ENCODE measurements around the gene PLXNA1. TPM values are rescaled to one million over a fixed set of nuclear protein-coding genes. Genes with fewer than 3 reads are reported as not detected.

Gene PLXNA1
- total RNA-seq, 4 donors from 2014 or later, result 6.7 to 38.2 (median 16.9) TPM

- Histone ChIP-seq H3K27me3 (no peaks in the 10 kb centered on the region), H3K4me1 (no peaks in the 10 kb centered on the region), H3K36me3 (no peaks in the 10 kb centered on the region), H3K27ac (no peak overlapping the region), H3K9me3 (no peaks in the 10 kb centered on the region), H3K4me3 (no peak overlapping the region)
- intact Hi-C loops (cut with DNase I; ENCODE audit: low total_unique reads), result no loop called here
- peak in 1 of 2 donors; percentile 55 for DNase-seq
- TF ChIP-seq CTCF (IDR thresholded peaks at IDR 0.05), result no peak
- TF ChIP-seq POLR2A (IDR thresholded peaks at IDR 0.05), result no peak
These were observed 28.5 kb downstream of the PLXNA1 start for GRCh38 chr3:127011270-127011992.

- DNase-seq, result no peak
- no peaks in the 10 kb centered on the region for H3K4me1 ChIP-seq
- H3K4me3 ChIP-seq, result no peak overlapping the region
- H3K27ac ChIP-seq, result no peak overlapping the region
- H3K36me3 ChIP-seq, result no peaks in the 10 kb centered on the region
- intact Hi-C loops (cut with DNase I; ENCODE audit: low total_unique reads), result no loop called here
- no peak for TF ChIP-seq CTCF (IDR thresholded peaks at IDR 0.05)
- TF ChIP-seq POLR2A (IDR thresholded peaks at IDR 0.05), result no peak
- H3K27me3 ChIP-seq, result no peaks in the 10 kb centered on the region
- no peaks in the 10 kb centered on the region for H3K9me3 ChIP-seq
These were observed 29.2 kb downstream of the PLXNA1 start for GRCh38 chr3:127012091-127012490.

GRCh38 chr3:127013181-127013580 lies 30.3 kb downstream of the PLXNA1 start:
- TF ChIP-seq CTCF (IDR thresholded peaks at IDR 0.05) (no peak), POLR2A (IDR thresholded peaks at IDR 0.05) (no peak)
- Histone ChIP-seq H3K4me3 (no peak overlapping the region), H3K4me1 (no peaks in the 10 kb centered on the region), H3K27me3 (no peaks in the 10 kb centered on the region), H3K27ac (no peak overlapping the region), H3K36me3 (no peaks in the 10 kb centered on the region), H3K9me3 (no peaks in the 10 kb centered on the region)
- intact Hi-C loops (cut with DNase I; ENCODE audit: low total_unique reads), result no loop called here
- DNase-seq, result no peak

GRCh38 chr3:127013758-127014535 lies 31.0 kb downstream of the PLXNA1 start:
- intact Hi-C loops (cut with DNase I; ENCODE audit: low total_unique reads), result no loop called here
- Histone ChIP-seq H3K4me3 (no peak overlapping the region), H3K27ac (no peak overlapping the region), H3K9me3 (no peaks in the 10 kb centered on the region), H3K36me3 (no peaks in the 10 kb centered on the region), H3K27me3 (no peaks in the 10 kb centered on the region), H3K4me1 (no peaks in the 10 kb centered on the region)
- no peak for TF ChIP-seq POLR2A (IDR thresholded peaks at IDR 0.05)
- TF ChIP-seq CTCF (IDR thresholded peaks at IDR 0.05), result no peak
- no peak for DNase-seq

All from uterus (tissue), 4 donors.